SK-N-SH treated with all-trans-retinoic acid at 6 μM for 48 hours (cell line): ENCODE data around the gene NOTCH2.
"Not testable (repeated sequence)": the region's sequence is repeated elsewhere in the genome, so short reads cannot be mapped to it uniquely, and the experiment has no call there.

ENCODE experiments used
- ARNTL ChIP-seq: fragments of 450-650 bp; formaldehyde crosslinking; IDR thresholded peaks from 2 replicates; pipeline ENCODE4 v1.5.0; 2020; ENCODE audit warnings: low read depth, mild to moderate bottlenecking, moderate library complexity, borderline replicate concordance
- OSR1 ChIP-seq: fragments of 250-450 bp; sonication (Bioruptor Pico); IDR thresholded peaks from 2 replicates; pipeline ENCODE4 v1.8.0; 2022; ENCODE audit warnings: moderate library complexity, mild to moderate bottlenecking, inconsistent platforms
- RARB ChIP-seq: fragments of 250-450 bp; sonication (Bioruptor Pico); IDR thresholded peaks from 2 replicates; pipeline ENCODE4 v1.8.0; 2021; ENCODE audit warnings: mild to moderate bottlenecking, moderate library complexity
- TCF4 ChIP-seq: fragments of 250-450 bp; sonication (Bioruptor Pico); IDR thresholded peaks from 2 replicates; pipeline ENCODE4 v1.8.0; 2021; ENCODE audit warnings: mild to moderate bottlenecking, moderate library complexity, borderline replicate concordance
- TOX ChIP-seq: fragments of 250-450 bp; sonication (Bioruptor Pico); IDR thresholded peaks from 2 replicates; pipeline ENCODE4 v1.8.0; 2021; ENCODE audit warnings: mild to moderate bottlenecking, moderate library complexity, borderline replicate concordance
- ZFP3 ChIP-seq: fragments of 250-450 bp; sonication (Bioruptor Pico); IDR thresholded peaks from 2 replicates; pipeline ENCODE4 v1.5.0; 2020; ENCODE audit warnings: mild to moderate bottlenecking, moderate library complexity
- ZFP30 ChIP-seq: fragments of 450-650 bp; formaldehyde crosslinking; IDR thresholded peaks from 2 replicates; pipeline ENCODE4 v1.5.0; 2022; ENCODE audit warnings: mild to moderate bottlenecking, moderate library complexity
- ZNF70 ChIP-seq: fragments of 450-650 bp; formaldehyde crosslinking; IDR thresholded peaks from 2 replicates; pipeline ENCODE4 v1.5.0; 2020; ENCODE audit warnings: mild to moderate bottlenecking, moderate library complexity
- ZNF8 ChIP-seq: fragments of 450-650 bp; formaldehyde crosslinking; IDR thresholded peaks from 2 replicates; pipeline ENCODE4 v1.5.0; 2020; ENCODE audit warnings: mild to moderate bottlenecking, moderate library complexity
- TF ChIP-seq, protein P1 (sequence below): fragments of 250-450 bp; sonication (Bioruptor Pico); IDR thresholded peaks from 2 replicates; pipeline ENCODE4 v1.5.1; 2021; ENCODE audit warnings: mild to moderate bottlenecking, moderate library complexity
- TF ChIP-seq, protein P2 (sequence below): fragments of 250-450 bp; sonication (Bioruptor Pico); IDR thresholded peaks from 2 replicates; pipeline ENCODE4 v1.5.1; 2020; ENCODE audit warnings: low read depth, mild to moderate bottlenecking, moderate library complexity
- TF ChIP-seq, protein P3 (sequence below): fragments of 250-450 bp; sonication (Bioruptor Pico); IDR thresholded peaks from 2 replicates; pipeline ENCODE4 v1.8.0; 2020; ENCODE audit warnings: mild to moderate bottlenecking, moderate library complexity, borderline replicate concordance
- TF ChIP-seq, protein P4 (sequence below): fragments of 250-450 bp; sonication (Bioruptor Pico); IDR thresholded peaks from 2 replicates; pipeline ENCODE4 v1.8.0; 2021; ENCODE audit warnings: low read depth, mild to moderate bottlenecking, moderate library complexity, borderline replicate concordance

GRCh38 chr1:120001035-120001434 is 68.4 kb downstream of the NOTCH2 start:
- not testable (repeated sequence) for TF ChIP-seq RARB (CRISPR knock-in tag); OSR1 (CRISPR knock-in tag); ARNTL (CRISPR knock-in tag); TOX; TCF4 (CRISPR knock-in tag); ZFP3; ZFP30 (CRISPR knock-in tag); ZNF8; ZNF70 (CRISPR knock-in tag)
- TF ChIP-seq, protein P1, sequence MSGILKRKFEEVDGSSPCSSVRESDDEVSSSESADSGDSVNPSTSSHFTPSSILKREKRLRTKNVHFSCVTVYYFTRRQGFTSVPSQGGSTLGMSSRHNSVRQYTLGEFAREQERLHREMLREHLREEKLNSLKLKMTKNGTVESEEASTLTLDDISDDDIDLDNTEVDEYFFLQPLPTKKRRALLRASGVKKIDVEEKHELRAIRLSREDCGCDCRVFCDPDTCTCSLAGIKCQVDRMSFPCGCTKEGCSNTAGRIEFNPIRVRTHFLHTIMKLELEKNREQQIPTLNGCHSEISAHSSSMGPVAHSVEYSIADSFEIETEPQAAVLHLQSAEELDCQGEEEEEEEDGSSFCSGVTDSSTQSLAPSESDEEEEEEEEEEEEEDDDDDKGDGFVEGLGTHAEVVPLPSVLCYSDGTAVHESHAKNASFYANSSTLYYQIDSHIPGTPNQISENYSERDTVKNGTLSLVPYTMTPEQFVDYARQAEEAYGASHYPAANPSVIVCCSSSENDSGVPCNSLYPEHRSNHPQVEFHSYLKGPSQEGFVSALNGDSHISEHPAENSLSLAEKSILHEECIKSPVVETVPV = not testable (repeated sequence)
- TF ChIP-seq, protein P2, sequence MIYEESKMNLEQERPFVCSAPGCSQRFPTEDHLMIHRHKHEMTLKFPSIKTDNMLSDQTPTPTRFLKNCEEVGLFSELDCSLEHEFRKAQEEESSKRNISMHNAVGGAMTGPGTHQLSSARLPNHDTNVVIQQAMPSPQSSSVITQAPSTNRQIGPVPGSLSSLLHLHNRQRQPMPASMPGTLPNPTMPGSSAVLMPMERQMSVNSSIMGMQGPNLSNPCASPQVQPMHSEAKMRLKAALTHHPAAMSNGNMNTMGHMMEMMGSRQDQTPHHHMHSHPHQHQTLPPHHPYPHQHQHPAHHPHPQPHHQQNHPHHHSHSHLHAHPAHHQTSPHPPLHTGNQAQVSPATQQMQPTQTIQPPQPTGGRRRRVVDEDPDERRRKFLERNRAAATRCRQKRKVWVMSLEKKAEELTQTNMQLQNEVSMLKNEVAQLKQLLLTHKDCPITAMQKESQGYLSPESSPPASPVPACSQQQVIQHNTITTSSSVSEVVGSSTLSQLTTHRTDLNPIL (CRISPR knock-in tag) = not testable (repeated sequence)
- TF ChIP-seq, protein P3, sequence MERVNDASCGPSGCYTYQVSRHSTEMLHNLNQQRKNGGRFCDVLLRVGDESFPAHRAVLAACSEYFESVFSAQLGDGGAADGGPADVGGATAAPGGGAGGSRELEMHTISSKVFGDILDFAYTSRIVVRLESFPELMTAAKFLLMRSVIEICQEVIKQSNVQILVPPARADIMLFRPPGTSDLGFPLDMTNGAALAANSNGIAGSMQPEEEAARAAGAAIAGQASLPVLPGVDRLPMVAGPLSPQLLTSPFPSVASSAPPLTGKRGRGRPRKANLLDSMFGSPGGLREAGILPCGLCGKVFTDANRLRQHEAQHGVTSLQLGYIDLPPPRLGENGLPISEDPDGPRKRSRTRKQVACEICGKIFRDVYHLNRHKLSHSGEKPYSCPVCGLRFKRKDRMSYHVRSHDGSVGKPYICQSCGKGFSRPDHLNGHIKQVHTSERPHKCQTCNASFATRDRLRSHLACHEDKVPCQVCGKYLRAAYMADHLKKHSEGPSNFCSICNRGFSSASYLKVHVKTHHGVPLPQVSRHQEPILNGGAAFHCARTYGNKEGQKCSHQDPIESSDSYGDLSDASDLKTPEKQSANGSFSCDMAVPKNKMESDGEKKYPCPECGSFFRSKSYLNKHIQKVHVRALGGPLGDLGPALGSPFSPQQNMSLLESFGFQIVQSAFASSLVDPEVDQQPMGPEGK (CRISPR knock-in tag) = not testable (repeated sequence)
- TF ChIP-seq, protein P4, sequence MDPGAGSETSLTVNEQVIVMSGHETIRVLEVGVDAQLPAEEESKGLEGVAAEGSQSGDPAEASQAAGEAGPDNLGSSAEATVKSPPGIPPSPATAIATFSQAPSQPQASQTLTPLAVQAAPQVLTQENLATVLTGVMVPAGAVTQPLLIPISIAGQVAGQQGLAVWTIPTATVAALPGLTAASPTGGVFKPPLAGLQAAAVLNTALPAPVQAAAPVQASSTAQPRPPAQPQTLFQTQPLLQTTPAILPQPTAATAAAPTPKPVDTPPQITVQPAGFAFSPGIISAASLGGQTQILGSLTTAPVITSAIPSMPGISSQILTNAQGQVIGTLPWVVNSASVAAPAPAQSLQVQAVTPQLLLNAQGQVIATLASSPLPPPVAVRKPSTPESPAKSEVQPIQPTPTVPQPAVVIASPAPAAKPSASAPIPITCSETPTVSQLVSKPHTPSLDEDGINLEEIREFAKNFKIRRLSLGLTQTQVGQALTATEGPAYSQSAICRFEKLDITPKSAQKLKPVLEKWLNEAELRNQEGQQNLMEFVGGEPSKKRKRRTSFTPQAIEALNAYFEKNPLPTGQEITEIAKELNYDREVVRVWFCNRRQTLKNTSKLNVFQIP (CRISPR knock-in tag) = not testable (repeated sequence)
